Measurements from ENCODE around the gene OR2A2.
"Not testable (repeated sequence)": the region's sequence is repeated elsewhere in the genome, so short reads cannot be mapped to it uniquely, and the experiment has no call there.

The OR2A2 gene

GRCh38 chr7:144109283-144109682 is at the start of gene OR2A2:
Gene OR2A2 (plus strand): TSS chr7:144109583. CDS start chr7:144109583, 0 bp downstream.
- no peak for DNase-seq

DNA sequence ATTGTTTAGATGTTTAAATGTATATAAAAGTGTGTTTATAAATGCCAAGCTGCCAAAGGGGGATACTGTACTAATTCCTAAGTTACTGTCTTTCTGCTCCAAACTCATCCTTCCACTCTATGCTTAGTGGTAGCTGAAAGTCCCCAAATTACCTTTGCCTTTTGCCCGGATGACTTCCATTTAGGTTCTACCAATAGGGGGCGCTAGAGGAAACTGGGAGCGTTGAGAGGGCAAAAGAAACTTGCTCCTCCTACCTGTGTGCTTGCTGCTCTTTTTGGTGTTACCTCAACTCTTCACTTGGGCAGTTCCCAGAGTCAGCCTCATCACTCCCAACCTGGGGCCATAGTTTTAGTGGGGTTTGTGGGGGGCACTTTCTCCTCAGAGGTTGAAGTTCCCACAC is 45.7 kb upstream of the OR2A2 start:
- DNase-seq = no peak

DNA sequence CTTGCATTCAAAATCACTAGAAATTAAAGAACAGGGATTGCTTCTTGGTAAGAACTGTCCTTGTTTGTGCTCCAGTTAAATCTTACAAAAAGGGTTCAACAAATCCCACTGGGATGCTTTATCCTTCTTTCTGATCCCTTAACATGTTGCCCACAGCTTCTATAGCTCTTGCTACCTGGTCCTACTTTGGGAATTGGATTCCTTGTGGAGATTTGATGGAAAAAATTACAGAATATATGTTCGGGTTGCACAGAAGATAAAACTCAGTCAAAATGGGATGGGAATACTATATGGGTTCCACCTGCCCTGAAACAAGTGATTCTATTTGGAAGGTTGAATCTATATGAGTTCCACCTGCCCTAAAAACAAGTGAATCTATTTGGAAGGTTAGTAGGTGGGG is 39.9 kb upstream of the OR2A2 start, which contains the start of gene OR2A25:
Gene OR2A25 (plus strand): TSS at position 301 of the 400 bp plus-strand sequence. CDS start 4,409 bp downstream, outside the sequence.
- DNase-seq = no peak

GRCh38 chr7:144069953-144070352 is 39.4 kb upstream of the OR2A2 start:
- no peak for DNase-seq

- DNase-seq = no peak
These were observed 35.0 kb upstream of the OR2A2 start for GRCh38 chr7:144074374-144074773.

DNA sequence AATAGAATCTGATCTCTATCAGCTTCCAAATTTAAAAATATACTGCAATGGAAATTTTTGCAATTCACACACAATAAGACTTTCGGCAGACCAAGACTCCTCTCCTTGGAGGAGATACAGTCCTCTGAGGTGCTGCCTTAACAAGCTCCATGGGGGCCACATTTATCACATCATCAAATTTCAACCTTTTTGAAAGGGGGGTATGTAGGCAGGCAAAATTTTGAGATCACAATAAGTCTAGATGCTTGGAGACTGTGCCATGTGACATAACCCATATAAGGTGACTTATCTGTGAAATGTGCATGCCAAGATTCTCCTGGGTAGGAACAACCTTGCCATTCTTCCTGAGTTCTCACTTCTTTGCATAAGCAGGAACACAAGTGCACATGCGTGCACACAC is 23.4 kb upstream of the OR2A2 start, which contains the start of gene OR2A12:
Gene OR2A12 (plus strand): TSS at position 301 of the 400 bp plus-strand sequence. CDS start 8,830 bp downstream, outside the sequence.
- DNase-seq = no peak

- DNase-seq = no peak
These were observed 22.7 kb upstream of the OR2A2 start for GRCh38 chr7:144086730-144087129.

DNA sequence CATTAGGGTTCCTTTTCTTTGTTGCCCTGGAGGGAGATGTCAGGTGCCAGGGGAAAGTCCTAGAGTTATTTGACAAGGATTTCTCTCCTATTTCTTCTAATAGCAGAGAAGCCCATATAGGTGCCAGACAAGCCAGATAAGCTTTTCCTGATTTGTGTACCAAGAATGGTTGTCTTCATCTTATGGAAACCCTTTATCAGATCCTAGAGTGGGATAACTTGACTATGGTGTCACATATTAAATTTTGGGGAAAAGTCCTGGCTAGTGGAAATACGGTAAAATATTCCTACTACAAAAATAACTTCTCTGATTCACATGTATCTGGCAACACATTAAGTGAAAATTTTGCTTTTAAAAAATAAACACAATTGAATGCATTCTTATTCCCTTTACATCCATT is 22.2 kb upstream of the OR2A2 start:
- DNase-seq = no peak

- DNase-seq = no peak
These were observed 18.7 kb upstream of the OR2A2 start for GRCh38 chr7:144090667-144091066.

GRCh38 chr7:144098776-144099175 is 10.6 kb upstream of the OR2A2 start:
- DNase-seq = no peak

DNA sequence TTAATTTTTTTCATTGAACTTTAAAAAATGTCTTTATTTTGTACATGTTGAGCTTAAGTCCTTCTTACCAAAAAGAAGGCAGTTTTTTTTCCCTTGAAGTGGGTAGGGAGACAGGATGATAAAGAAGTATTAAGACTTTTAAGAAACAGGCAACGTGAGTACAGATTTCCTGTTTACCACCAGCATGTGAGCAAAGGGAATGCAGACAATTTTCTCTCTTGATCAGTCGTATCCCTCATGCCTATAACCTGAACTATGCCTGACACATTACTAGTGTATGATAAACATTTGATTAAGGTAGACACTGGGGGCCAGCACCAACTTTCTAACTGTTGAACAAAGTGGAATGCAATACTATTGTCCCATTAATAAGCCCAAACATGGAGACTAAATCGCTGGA is 8.8 kb upstream of the OR2A2 start:
- DNase-seq = no peak

DNA sequence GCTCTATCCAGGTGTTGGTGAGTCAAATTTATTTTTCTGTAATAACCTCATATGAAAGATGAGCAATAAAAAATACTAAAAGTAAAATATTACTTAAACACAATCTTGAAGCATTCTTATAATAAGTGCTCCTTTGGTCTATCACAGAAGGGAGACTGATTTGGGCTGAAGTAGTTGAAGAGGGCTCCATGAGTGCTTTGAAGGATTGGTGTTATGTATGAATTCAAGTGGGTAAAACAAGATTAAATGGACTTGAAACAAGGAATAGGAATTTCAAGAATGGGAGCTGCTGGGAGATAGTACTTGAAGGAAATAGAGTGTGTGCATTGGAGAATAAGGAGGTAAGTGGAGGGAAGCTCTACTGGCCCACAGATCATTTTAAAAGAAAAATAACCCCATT is 7.3 kb upstream of the OR2A2 start:
- no peak for DNase-seq

DNA sequence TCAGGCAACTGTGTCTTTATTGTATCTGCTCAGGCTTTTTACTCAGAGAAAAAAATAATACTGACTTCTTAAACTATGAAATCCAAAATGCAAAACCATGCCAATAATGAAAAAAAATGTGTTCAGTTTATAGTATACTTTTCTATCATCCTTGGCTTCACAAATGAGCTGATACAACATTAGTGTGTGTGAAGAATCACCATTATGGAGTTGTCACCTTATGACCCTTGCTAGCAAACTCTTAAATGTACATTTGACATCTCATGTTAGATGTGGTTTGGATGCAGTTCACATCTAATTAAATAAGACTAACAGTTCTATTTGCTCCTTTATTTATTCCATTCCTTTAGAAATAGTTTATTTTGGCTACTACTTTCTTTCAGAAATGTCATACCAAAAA is 4.2 kb upstream of the OR2A2 start:
- no peak for DNase-seq

GRCh38 chr7:144110272-144110671 is 889 bp downstream of the OR2A2 start:
- DNase-seq = no peak

DNA sequence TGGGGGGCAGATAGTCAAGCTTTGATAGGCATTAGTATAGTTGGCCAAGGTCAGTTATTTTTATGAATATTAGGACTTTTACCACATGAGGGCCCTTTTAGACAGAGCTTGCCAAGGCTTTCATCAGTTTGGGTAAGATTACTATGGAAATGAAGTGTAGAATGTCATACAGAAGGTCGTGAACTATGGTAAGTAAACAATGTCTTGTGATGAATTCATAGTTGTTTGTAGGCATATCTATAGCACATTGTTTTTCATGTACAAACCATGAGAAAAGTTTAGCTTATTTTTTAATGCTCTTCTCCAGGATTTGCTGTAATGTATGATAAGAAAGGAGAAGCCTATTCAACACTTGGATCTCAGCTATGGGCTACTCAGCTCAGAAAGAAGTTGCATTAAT is 4.3 kb downstream of the OR2A2 start:
- DNase-seq = no peak

DNA sequence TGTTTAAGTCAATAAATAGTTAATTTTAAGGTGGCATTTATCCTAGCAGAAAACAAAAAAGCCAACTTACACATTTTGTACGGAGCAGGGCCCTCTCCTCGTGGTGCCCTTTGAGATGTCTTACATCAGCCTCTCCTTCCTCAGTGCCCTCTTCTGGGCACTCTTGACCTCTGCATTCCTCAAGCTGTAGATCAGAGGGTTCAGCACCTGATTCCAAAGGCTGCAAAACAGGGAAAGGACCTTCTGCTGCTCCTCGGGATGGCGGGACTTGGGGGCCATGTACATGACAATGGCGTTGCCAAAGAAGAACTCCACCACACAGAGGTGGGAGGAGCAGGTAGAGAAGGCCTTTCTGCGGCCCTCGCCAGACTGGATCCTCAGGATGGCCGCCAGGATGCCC is 9.0 kb downstream of the OR2A2 start:
- no peak for DNase-seq

DNA sequence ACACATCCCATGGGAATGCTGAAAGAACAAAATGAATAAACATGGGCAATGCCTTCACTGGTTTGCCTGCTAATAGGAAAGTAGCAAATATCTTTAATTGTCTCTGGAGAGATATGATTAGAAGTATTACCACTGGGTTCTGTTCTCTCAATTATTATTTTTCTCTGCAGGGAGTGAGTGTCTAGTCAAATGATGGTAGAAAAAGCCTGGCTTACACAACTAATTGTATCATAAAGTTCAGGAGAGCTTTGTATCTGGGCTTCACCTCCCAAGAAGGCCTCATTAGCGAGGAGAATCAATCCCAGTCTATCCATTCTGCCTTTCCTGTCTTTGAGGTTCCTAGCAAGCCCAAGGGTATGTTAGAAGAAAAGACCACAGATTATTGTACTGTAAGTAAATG is 13.5 kb downstream of the OR2A2 start, which contains the start of gene OR2A14:
Gene OR2A14 (plus strand): TSS at position 301 of the 400 bp plus-strand sequence. CDS start 5,937 bp downstream, outside the sequence.
- no peak for DNase-seq

DNA sequence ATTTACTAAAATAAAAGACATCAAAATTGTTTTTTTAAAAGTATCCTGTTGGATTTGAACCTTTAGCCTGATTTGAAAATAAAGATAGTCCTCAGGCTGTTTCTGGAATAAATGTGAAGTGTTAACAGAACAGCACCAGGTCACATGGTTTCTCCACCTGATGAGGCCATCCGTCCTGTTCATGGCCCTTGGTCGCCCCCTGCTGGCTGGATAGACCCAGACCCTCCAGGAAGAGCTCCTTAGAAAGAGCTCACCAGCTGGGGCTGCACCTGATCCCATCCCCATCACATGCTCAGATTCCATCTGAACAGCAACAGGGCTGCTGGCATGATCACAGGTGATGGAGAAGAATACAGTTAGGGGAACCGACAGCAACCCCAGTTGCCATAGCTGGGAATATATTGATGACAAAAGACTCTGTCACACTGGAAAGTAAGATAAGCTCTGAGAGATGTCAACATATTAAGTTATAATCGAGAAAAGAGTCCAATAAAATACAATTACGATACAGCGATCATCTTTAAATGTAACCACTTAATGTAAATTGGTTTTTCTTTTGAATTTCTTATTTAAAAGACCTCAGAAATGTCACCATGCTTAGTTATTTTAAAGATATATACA is 18.4 kb downstream of the OR2A2 start:
- DNase-seq = peak; percentile 73

- DNase-seq = not testable (repeated sequence)
These were observed 20.2 kb downstream of the OR2A2 start for GRCh38 chr7:144129601-144130000.

DNA sequence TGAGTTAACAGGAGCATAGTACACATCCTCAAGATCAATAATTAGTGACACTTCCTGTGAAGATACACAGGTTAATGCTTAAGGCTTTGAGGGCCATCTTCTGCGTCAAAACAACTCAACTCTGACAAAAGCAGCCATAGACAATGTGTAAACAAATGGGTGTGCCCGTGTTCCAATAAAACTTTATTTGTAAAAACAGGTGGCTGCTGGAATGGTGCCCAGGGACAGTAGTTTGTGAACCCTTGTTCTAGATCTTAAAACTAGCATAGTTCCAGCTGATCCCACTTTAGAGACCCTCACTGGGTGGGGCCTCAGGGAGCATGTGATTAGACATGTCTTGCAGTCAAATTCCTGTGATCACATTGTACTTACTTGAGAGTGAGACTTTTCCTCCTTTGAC is 21.3 kb downstream of the OR2A2 start:
- no peak for DNase-seq

DNA sequence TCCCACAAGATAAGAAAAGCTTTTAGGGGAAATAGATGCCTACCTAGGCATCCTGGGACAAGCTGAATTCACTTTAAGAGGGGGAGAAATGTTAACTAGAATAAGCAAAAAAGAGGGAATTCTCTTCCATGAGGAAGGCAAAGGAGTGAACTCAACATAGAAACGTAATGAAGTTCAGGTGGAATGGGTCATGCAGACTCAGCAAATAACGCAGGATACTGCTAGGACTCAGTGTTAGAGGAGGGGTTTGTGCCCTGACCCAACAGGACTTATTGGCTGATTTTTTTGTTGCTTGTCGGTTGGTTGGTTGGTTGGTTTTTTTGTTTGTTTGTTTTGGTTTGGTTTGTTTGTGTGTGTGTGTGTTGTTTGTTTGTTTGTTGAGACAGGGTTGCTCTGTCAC is 22.9 kb downstream of the OR2A2 start:
- no peak for DNase-seq

GRCh38 chr7:144133307-144133706 is 23.9 kb downstream of the OR2A2 start:
- DNase-seq = no peak

GRCh38 chr7:144134116-144134515 is 24.7 kb downstream of the OR2A2 start:
- no peak for DNase-seq

- no peak for DNase-seq
These were observed 28.1 kb downstream of the OR2A2 start for GRCh38 chr7:144137501-144137900.

GRCh38 chr7:144142187-144142586 is 32.8 kb downstream of the OR2A2 start:
- DNase-seq = no peak
